Mammary epithelial cell (primary cell): Measurements from ENCODE around the gene KIF26B.

Source experiments
- CTCF ChIP-seq, 2 donors: IDR thresholded peaks in 1 of 2; conservative IDR thresholded peaks in 1 of 2; 2 replicates each; pipeline ENCODE4 v1.5.1; 2011 to 2012; ENCODE audit warnings: inconsistent platforms in 2 of 2, low read length in 2 of 2, mild to moderate bottlenecking in 2 of 2, control low read depth in 1 of 2, low read depth in 1 of 2; ENCODE audit not compliant: insufficient read depth in 1 of 2; ENCODE audit errors: extremely low read depth in 1 of 2
- EZH2 ChIP-seq: IDR thresholded peaks from 2 replicates; pipeline ENCODE4 v1.6.1; 2012; ENCODE audit warnings: low read length, inconsistent platforms, borderline replicate concordance

DNA sequence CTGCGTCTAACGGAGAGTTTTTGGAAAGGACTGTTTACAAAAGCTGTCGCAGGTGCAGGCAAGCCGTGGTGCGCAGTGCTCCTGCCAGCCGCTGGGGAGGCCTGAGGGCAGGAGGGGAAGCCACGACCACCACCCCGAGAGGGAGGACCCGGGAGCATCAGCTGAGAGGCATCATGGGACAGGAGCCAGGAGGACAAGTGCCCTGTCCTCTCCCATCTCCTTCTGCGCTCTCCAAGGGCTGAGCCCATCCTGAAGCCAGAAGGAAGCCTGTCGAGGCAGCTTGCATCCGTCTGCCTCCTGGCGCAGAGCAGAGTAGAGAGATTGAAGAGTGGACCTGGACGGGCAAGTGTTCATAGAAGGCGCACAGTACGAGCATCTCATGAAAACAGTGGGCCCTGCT, 310.9 kb downstream of the KIF26B start:
- TF ChIP-seq CTCF (conservative IDR thresholded peaks at IDR 0.05 in 1 of 2, IDR thresholded peaks at IDR 0.05 in 1 of 2; ENCODE audit: extremely low read depth in 1 of 2, insufficient read depth in 1 of 2, low read depth in 1 of 2, low read length in 2 of 2): no peak
- TF ChIP-seq EZH2: no peak
